HS-27A (cell line): Measurements from ENCODE around the gene CERT1.
"Not testable (repeated sequence)": the region's sequence is repeated elsewhere in the genome, so short reads cannot be mapped to it uniquely, and the experiment has no call there.

Source experiments
- DNase-seq: peaks from one replicate; pipeline ENCODE4 v3.0.0-alpha.2; 2012; ENCODE audit warnings: low read depth, missing footprints

Gene CERT1

GRCh38 chr5:75342836-75343235, 168.6 kb downstream of the CERT1 start:
- no peak for DNase-seq

- DNase-seq: no peak
Measured at GRCh38 chr5:75341934-75342333, 169.5 kb downstream of the CERT1 start.

- no peak for DNase-seq
Measured at GRCh38 chr5:75340714-75341478, 170.5 kb downstream of the CERT1 start.

GRCh38 chr5:75338408-75338807, 173.0 kb downstream of the CERT1 start:
- DNase-seq: no peak

- DNase-seq: no peak
Measured at GRCh38 chr5:75337366-75338021, 173.9 kb downstream of the CERT1 start.

- peak; percentile 85 for DNase-seq
Measured at GRCh38 chr5:75336615-75337336, 174.7 kb downstream of the CERT1 start, which contains the start of gene HMGCR. TSS of gene HMGCR (plus strand) at chr5:75337220. CDS start at chr5:75342606, 5,386 bp downstream.

GRCh38 chr5:75335952-75336614, 175.3 kb downstream of the CERT1 start:
- DNase-seq: peak; percentile 19

GRCh38 chr5:75335486-75335885, 175.9 kb downstream of the CERT1 start:
- no peak for DNase-seq

- DNase-seq: not testable (repeated sequence)
Measured at GRCh38 chr5:75334413-75334812, 177.0 kb downstream of the CERT1 start.

GRCh38 chr5:75333759-75334158, 177.7 kb downstream of the CERT1 start:
- DNase-seq: not testable (repeated sequence)

- DNase-seq: no peak
Measured at GRCh38 chr5:75331095-75332090, 180.0 kb downstream of the CERT1 start.

- DNase-seq: no peak
Measured at GRCh38 chr5:75330404-75330803, 181.0 kb downstream of the CERT1 start.
